IgD-negative memory B cell (primary cell): ENCODE measurements around the gene GAREM1. TPM values are rescaled to one million over a fixed set of nuclear protein-coding genes. Genes with fewer than 3 reads are reported as not detected.
"Not testable (repeated sequence)": the region's sequence is repeated elsewhere in the genome, so short reads cannot be mapped to it uniquely, and the experiment has no call there.

Experiments used
- H3K27ac Mint-ChIP-seq, 3 donors: one replicate each; pipeline ENCODE4 v1.8.0; 2020 to 2022; ENCODE audit warnings: mild to moderate bottlenecking in 3 of 3, mixed read lengths in 3 of 3, moderate library complexity in 1 of 3
- H3K27me3 Mint-ChIP-seq: one replicate; pipeline ENCODE4 v1.8.0; 2021; ENCODE audit warnings: mixed read lengths
- H3K36me3 Mint-ChIP-seq: one replicate; pipeline ENCODE4 v1.8.0; 2020; ENCODE audit warnings: mild to moderate bottlenecking, mixed read lengths
- H3K4me1 Mint-ChIP-seq, 3 donors: one replicate each; pipeline ENCODE4 v1.8.0; 2020 to 2022; ENCODE audit warnings: mixed read lengths in 3 of 3, mild to moderate bottlenecking in 1 of 3
- H3K4me3 Mint-ChIP-seq, 4 donors: one replicate each; pipeline ENCODE4 v1.8.0; 2020 to 2022; ENCODE audit warnings: mild to moderate bottlenecking in 4 of 4, mixed read lengths in 4 of 4, moderate library complexity in 3 of 4
- H3K9me3 Mint-ChIP-seq, 3 donors: one replicate each; pipeline ENCODE4 v1.8.0; 2020 to 2021; ENCODE audit warnings: mixed read lengths in 3 of 3, mild to moderate bottlenecking in 1 of 3
- polyA plus RNA-seq: library from polyadenylated mRNA; unstranded; fragments of 300-500 nt; fragmentation: Illumina TruSeq; gene quantifications from one replicate; pipeline ENCODE4 v1.2.3, GENCODE V29; 2021

The GAREM1 gene
- polyA plus RNA-seq, 1 donor from 2014 or later, result not detected

DNA sequence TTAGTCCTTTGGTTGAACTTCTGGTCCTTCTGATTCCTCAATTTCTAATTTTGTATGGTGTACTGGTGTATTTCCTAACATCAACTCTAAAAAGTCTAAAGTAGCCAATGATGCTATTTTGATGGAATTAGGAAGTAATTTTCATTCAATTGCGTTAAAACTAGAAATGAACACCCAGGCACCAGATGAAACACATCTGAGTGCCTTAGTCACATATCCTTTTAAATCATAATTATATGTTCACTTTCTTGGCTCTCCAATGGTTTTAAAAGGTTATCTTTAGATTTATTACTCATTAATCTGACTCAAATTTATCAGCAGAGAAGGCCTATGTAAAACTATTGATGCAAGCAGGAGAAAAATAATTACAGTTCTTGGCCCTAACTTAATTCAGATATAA is 119.7 kb downstream of the GAREM1 start:
- Mint-ChIP-seq H3K4me1 (no peaks in the 10 kb centered on the region), H3K27ac (no peak overlapping the region), H3K4me3 (no peak overlapping the region), H3K27me3 (no peaks in the 10 kb centered on the region), H3K36me3 (no peaks in the 10 kb centered on the region), H3K9me3 (no peaks in the 10 kb centered on the region)

DNA sequence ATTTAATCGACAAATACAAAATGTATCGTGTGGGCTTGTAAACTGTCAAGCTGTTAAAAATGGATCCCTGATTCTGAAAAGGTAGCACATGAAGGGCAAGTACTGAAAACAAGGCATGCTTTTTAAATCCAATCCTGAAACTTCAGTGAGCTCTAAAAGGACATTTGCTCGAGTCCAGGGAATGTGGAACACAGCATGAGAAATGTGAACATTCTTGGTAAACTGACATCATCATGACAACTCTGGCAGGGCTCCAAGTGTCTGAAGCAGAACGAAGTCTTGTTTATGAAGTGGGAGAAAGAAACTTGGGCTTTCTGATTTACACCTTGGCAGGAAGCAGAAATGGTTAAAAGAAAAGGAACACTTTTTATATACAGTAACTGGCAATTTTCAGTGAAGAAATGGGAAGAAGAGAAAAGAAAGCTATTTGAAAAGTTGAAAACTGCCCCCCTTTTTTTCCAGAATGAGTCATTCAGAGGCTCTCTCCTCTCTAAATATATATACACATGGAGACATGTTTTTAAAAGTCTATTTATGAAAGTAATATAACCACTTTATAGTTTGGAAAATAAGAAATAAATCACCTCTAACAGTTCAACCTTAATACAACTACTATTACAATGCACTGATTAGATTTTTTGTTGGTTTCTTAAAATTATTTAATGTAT is 120.8 kb downstream of the GAREM1 start:
- H3K36me3 Mint-ChIP-seq, result no peaks in the 10 kb centered on the region
- H3K4me1 Mint-ChIP-seq, result no peaks in the 10 kb centered on the region
- no peak overlapping the region for H3K27ac Mint-ChIP-seq
- no peak overlapping the region for H3K4me3 Mint-ChIP-seq
- H3K9me3 Mint-ChIP-seq, result no peaks in the 10 kb centered on the region
- no peaks in the 10 kb centered on the region for H3K27me3 Mint-ChIP-seq

DNA sequence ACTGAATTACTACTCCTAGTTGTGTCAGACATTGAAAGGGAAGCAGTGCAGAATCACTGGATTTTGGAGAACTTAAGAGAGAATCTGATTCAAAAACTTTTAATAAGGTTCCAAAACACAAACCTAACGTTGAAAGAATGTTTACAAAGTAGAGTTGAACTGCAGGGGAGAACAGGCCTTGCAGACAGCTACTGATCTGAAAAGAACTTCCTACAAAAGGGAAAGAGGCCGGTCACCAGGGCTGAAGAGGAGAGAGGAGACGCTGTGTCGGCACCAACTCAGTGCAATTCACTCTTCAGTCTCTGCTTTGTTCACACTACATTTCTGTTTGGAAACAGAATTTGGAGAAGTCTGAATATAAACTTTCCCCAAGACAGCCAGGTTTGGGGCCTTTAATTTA is 124.0 kb downstream of the GAREM1 start:
- H3K4me1 Mint-ChIP-seq, result no peaks in the 10 kb centered on the region
- no peak overlapping the region for H3K27ac Mint-ChIP-seq
- no peak overlapping the region for H3K4me3 Mint-ChIP-seq
- H3K9me3 Mint-ChIP-seq, result no peaks in the 10 kb centered on the region
- H3K36me3 Mint-ChIP-seq, result no peaks in the 10 kb centered on the region
- H3K27me3 Mint-ChIP-seq, result peaks cover 2% of the 10 kb centered on the region

DNA sequence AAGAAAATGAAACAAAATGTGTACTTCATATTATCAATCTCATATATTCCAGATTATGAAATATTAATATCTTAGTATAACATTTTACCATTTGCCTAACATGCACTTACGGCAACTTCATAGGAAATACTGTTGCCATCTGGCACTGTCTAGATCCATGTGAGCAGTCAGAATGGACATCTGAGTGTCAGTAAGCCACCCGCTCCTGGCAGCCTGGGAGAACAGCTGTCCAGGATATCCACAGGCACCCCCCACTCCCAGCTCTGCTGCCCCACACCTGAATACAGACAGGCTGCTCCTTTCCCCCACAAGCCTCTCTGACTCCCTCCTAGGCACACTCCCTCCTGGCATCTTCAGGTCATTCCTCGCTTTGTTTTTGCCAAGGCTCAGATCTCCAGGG is 127.0 kb downstream of the GAREM1 start:
- peaks cover 0 to 6% (median 0%) of the 10 kb centered on the region in 3 donors for H3K9me3 Mint-ChIP-seq
- no peaks in the 10 kb centered on the region for H3K4me1 Mint-ChIP-seq
- peaks cover 2% of the 10 kb centered on the region for H3K27me3 Mint-ChIP-seq
- H3K36me3 Mint-ChIP-seq, result no peaks in the 10 kb centered on the region
- no peak overlapping the region for H3K27ac Mint-ChIP-seq
- no peak overlapping the region for H3K4me3 Mint-ChIP-seq

DNA sequence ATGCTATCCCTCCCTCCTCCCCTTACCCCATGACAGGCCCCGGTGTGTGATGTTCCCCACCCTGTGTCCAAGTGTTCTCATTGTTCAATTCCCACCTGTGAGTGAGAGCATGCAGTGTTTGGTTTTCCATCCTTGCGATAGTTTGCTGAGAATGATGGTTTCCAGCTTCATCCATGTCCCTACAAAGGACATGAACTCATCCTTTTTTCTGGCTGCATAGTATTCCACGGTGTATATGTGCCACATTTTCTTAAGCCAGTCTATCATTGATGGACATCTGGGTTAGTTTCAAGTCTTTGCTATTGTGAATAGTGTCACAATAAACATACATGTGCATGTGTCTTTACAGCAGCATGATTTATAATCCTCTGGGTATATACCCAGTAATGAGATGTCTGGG is 129.6 kb downstream of the GAREM1 start:
- H3K4me3 Mint-ChIP-seq, H3K36me3 Mint-ChIP-seq, H3K27me3 Mint-ChIP-seq, H3K9me3 Mint-ChIP-seq, H3K27ac Mint-ChIP-seq, H3K4me1 Mint-ChIP-seq: not testable (repeated sequence)

DNA sequence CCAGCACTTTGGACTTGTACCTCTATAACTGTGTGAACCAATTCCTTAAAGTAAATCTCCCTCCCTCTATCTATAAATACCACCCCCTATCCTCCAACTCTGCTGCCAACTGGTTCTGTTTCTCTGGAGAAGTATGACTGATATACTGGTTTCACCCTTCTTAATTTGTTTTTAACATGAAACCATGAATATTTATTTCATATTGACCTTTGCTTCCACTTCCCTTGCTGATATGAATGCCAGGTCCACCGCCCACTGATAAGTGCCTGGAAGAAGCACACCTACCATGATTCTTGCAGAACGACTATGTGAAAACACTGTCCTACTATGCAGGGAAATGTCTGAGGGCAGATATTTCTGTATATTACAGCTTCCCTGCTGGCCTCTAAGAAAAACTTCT is 131.6 kb downstream of the GAREM1 start:
- no peak overlapping the region for H3K27ac Mint-ChIP-seq
- no peak overlapping the region for H3K4me3 Mint-ChIP-seq
- H3K4me1 Mint-ChIP-seq, result no peaks in the 10 kb centered on the region
- H3K9me3 Mint-ChIP-seq, result peaks cover 0 to 6% (median 0%) of the 10 kb centered on the region in 3 donors
- peaks cover 2% of the 10 kb centered on the region for H3K27me3 Mint-ChIP-seq
- H3K36me3 Mint-ChIP-seq, result no peaks in the 10 kb centered on the region

DNA sequence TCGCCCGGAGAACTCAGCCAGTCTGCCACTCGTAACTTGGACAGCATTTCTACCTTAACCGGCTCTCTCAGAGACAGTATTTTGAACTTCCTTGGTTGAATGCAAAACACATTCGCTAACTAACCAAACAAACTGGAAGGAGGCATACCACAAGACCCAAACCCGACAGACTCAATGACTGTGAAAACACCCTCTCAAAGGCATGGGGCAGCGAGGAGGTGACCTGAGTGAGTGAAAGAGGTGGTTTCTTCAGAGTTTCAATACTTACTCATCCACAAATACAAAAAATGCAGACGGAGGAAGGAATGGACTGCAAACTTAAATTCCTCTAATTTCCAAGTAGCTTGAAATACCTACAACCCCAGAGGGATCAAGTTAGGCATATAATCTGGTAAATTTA is 132.9 kb downstream of the GAREM1 start:
- Mint-ChIP-seq H3K36me3 (no peaks in the 10 kb centered on the region), H3K4me3 (no peak overlapping the region), H3K27me3 (no peaks in the 10 kb centered on the region), H3K27ac (no peak overlapping the region), H3K4me1 (no peaks in the 10 kb centered on the region), H3K9me3 (peaks cover 0 to 6% (median 0%) of the 10 kb centered on the region in 3 donors)

DNA sequence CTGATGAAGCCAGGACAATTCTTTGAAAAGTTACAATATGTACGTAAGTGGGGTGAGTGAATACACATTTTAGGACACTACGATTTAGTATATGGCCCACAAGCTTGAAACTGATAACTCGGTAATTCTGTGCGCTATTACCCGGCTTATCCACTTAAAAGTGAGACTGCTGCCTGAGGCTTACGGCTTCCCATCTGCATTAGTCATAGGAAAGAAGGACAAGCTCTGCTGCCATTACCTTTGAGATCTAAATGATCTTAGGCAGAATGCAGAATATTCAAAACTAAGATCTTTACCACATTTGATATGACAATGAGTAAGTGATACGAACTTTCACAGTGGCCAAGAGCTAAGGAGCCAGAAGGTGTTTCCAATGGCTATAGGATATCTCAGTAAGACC is 133.3 kb downstream of the GAREM1 start:
- peaks cover 0 to 6% (median 0%) of the 10 kb centered on the region in 3 donors for H3K9me3 Mint-ChIP-seq
- H3K4me3 Mint-ChIP-seq, result no peak overlapping the region
- peaks cover under 1% of the 10 kb centered on the region for H3K27me3 Mint-ChIP-seq
- H3K4me1 Mint-ChIP-seq, result no peaks in the 10 kb centered on the region
- H3K27ac Mint-ChIP-seq, result no peak overlapping the region
- H3K36me3 Mint-ChIP-seq, result no peaks in the 10 kb centered on the region

DNA sequence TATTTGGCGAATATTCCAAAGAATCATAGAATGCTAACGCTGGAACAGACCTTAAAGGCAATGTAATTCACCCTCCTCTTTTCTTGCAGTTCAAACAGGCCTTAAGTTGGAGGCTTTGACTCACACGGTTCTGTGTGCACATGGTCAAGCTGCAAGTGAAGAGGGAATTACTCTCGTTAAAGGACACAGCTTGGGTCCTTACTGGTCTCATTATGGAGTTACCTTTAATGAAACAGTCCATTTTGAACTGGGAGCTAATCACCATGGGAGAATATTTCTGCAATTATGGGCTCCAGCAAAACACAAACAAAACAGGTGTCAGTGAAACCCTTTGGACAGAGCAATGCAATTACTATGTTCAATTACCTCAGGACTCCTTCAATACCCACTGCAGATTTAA is 135.5 kb downstream of the GAREM1 start:
- Mint-ChIP-seq H3K4me1 (no peaks in the 10 kb centered on the region), H3K27ac (no peak overlapping the region), H3K36me3 (no peaks in the 10 kb centered on the region), H3K9me3 (no peaks in the 10 kb centered on the region), H3K4me3 (no peak overlapping the region), H3K27me3 (peaks cover 5% of the 10 kb centered on the region)

DNA sequence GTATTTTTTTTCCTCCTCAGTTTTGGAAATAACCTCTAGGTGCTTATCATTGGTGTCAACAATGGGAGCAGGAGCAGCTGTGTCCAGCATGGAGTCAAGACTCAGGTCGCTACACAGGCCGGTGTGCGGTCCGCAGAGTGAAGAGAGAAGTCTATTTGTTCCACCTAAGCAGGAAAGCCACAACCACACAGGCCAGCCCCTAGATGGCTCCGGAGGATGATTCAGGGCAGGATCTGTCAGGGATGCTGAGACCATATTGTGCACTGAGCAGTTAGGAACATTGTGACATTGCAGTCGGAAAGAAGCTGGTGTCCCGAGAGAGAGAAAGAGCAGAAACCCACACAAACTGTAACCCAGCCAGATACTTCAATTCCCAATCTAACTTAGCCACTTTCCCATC is 136.9 kb downstream of the GAREM1 start:
- Mint-ChIP-seq H3K9me3 (no peaks in the 10 kb centered on the region), H3K4me3 (no peak overlapping the region), H3K4me1 (no peaks in the 10 kb centered on the region), H3K27ac (no peak overlapping the region), H3K36me3 (no peaks in the 10 kb centered on the region), H3K27me3 (peaks cover 5% of the 10 kb centered on the region)

DNA sequence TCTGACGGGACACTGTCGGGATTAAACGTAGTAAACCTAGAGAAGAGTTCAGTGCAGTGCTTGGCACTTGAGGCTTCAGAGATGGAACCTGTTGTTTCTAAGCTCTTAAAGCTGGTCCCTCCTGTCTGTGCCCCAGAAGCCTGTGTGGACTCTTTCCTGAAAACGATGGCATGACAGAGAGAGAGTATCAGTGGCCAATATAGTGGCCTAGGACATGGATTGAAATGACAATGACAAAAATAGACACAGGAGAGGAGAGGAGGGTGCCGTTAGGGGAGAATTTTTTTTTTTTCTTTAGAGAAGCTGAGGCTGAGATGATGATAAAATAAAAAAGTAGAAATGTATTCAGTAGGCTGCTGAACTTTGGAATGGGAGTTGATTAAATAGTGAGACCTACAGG is 138.0 kb downstream of the GAREM1 start:
- Mint-ChIP-seq H3K27ac (no peak overlapping the region), H3K4me1 (no peaks in the 10 kb centered on the region), H3K36me3 (no peaks in the 10 kb centered on the region), H3K9me3 (no peaks in the 10 kb centered on the region), H3K27me3 (peaks cover 5% of the 10 kb centered on the region), H3K4me3 (no peak overlapping the region)

DNA sequence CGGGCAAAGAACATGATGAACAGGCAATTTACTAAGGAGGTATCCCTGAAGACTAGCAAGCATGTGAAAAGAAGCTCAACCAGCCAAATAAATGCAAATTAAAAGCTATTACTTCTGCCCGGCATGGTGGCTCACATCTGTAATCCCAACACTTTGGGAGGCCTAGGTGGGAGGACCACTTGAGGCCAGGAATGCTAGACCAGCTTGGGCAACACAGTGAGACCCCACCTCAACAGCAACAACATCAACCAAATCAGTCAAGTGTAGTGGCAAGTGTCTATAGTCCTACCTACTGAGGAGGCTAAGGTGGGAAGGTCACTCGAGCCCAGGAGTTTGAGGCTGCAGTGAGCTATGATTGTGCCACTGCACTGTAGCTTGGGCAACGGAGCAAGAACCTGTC is 141.7 kb downstream of the GAREM1 start:
- Mint-ChIP-seq H3K4me1 (no peaks in the 10 kb centered on the region), H3K27me3 (peaks cover 9% of the 10 kb centered on the region), H3K36me3 (no peaks in the 10 kb centered on the region), H3K4me3 (no peak overlapping the region), H3K9me3 (peaks cover 0 to 2% (median 0%) of the 10 kb centered on the region in 3 donors), H3K27ac (no peak overlapping the region)

DNA sequence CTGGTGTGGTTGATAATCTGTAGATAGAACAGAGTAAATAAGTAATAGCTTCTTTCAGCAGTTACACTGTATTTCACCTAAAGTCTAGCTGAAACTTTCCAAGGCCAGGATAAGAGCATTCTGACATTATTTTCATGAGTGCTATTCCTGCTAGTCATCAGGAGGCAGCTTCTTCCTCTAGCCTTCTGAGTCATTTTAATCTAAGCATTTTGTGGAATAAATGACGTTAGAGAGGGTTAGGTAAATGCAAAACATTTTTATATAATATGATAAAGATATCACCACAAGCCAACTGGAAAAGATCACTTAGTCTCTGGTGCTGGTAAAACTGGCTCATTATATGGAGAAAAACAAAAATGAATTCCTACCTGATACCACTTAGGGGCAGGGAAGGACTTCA is 142.3 kb downstream of the GAREM1 start:
- Mint-ChIP-seq H3K27me3 (peaks cover 9% of the 10 kb centered on the region), H3K4me3 (no peak overlapping the region), H3K9me3 (peaks cover 0 to 2% (median 0%) of the 10 kb centered on the region in 3 donors), H3K27ac (no peak overlapping the region), H3K4me1 (no peaks in the 10 kb centered on the region), H3K36me3 (no peaks in the 10 kb centered on the region)

DNA sequence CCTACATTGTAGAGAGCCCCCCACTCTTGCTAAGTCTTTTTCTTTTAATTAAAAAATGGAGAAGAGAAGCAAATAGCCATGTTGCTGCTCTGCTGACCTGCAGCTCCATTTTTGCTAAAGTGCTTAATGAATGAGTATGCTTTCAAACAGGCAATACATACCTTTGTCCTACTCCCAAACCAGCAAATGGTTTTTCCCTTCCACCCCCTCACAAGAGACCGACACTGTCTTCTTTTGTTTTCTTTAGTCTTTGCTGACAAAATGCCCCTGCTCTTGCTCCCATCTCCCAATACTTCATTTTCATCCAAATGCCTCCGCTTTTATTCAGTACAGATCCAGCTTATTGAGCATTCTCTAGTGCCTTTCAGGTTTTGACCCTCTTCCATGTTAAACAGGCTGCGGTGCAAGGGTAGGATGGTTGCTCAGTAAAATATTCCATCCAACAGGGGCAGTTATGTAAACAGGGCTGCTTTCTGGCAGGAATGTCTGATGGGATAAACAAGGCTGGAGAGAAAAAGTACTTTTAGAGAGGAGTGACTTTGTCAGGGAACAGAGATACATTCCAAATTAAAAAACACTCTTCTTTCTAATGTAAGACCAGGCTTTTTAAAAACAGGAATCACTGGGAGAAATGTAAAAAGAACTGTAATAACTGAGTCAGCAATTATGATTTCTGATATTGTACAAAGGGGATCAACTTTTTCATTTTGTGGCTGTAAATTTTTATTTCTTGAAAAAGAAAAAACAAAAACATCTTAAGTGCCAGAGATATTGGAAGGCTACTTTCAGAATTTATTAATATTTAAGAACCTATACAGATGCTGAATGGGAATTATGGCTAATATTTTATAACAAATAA is 144.0 kb downstream of the GAREM1 start:
- Mint-ChIP-seq H3K4me3 (no peak overlapping the region), H3K27me3 (peaks cover 4% of the 10 kb centered on the region), H3K9me3 (peaks cover 0 to 2% (median 0%) of the 10 kb centered on the region in 3 donors), H3K27ac (no peak overlapping the region), H3K4me1 (no peaks in the 10 kb centered on the region), H3K36me3 (no peaks in the 10 kb centered on the region)

DNA sequence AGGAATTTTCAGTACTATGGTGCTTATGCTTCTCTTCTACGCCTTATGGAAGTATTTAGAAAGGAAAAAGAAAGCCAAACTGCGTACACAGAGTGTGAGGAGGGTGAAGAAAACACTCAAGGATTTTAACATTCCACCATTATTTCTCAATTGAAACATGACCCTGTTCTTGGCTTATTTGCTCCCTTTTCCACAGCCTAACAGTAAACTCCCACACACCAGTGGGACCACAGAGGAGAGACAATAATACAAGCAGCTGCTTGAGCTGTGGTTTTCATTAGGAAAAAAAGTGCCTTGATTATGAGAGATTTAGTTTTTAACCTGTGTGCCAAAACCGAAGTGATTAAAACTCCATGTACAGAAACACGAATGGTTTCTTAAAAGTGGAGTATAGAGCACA is 146.5 kb downstream of the GAREM1 start:
- H3K4me3 Mint-ChIP-seq, result no peak overlapping the region
- H3K4me1 Mint-ChIP-seq, result no peaks in the 10 kb centered on the region
- no peak overlapping the region for H3K27ac Mint-ChIP-seq
- H3K36me3 Mint-ChIP-seq, result no peaks in the 10 kb centered on the region
- peaks cover 4% of the 10 kb centered on the region for H3K27me3 Mint-ChIP-seq
- H3K9me3 Mint-ChIP-seq, result peaks cover 0 to 4% (median 0%) of the 10 kb centered on the region in 3 donors

DNA sequence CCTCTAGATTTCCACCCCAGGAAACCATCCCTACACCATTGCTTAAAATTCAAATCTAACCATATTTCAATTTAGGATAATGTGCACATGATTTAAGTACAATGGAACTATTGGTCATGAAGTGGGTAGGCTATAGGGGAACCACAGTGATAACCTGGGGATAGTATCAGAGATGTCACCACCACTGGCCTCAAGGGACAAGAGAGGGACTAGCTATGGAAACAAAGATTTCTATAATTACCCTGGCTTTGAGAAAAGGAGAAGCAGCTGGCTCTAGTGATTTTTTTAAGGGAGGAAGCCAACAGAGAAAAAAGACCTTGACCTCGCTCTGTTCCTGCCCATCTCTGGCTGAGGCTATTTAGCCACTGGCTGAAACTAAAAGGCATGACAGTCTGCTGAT is 148.9 kb downstream of the GAREM1 start:
- peaks cover 0 to 4% (median 0%) of the 10 kb centered on the region in 3 donors for H3K9me3 Mint-ChIP-seq
- no peaks in the 10 kb centered on the region for H3K36me3 Mint-ChIP-seq
- peaks cover 2% of the 10 kb centered on the region for H3K27me3 Mint-ChIP-seq
- H3K4me1 Mint-ChIP-seq, result no peaks in the 10 kb centered on the region
- no peak overlapping the region for H3K27ac Mint-ChIP-seq
- no peak overlapping the region for H3K4me3 Mint-ChIP-seq
